CD4-positive, alpha-beta T cell (primary cell): ENCODE data around the gene CCR1. TPM values are rescaled to one million over a fixed set of nuclear protein-coding genes. Genes with fewer than 3 reads are reported as not detected.

Source experiments
- ATAC-seq: fragments of 200-7000 bp; cut with Tn5 transposase; one replicate; pipeline ENCODE4 v1.10.0; 2022; ENCODE audit warnings: mild to moderate bottlenecking; ENCODE audit not compliant: poor library complexity
- CTCF ChIA-PET: fragments of 350-600 bp; sonication (Branson Sonifier 250); formaldehyde crosslinking; loops from one replicate; lab custom pipeline; 2021; ENCODE audit warnings: antibody characterized with exemption, inconsistent platforms; lab: Charles Lee
- POLR2A ChIA-PET: fragments of 350-600 bp; sonication (Branson Sonifier 250); formaldehyde crosslinking; loops from one replicate; lab custom pipeline; 2021; ENCODE audit warnings: antibody characterized with exemption, inconsistent platforms; lab: Charles Lee
- DNase-seq, 14 experiments: peaks; one replicate each; pipeline ENCODE4 v3.0.0-alpha.2; 2013 to 2020; ENCODE audit warnings: mixed read lengths in 2 of 14
- H3K27ac ChIP-seq, 2 donors: one replicate each; pipeline versions ENCODE4 v1.5.1 to v1.7.0; 2013; ENCODE audit warnings: low read length in 2 of 2, low read depth in 1 of 2, mild to moderate bottlenecking in 1 of 2
- H3K27me3 ChIP-seq, 2 experiments: 1 replicate in 1 of 2; 2 replicates in 1 of 2; pipeline versions ENCODE4 v1.6.1 to v1.7.0; 2013; ENCODE audit warnings: low read length in 2 of 2, control low read depth in 1 of 2, mild to moderate bottlenecking in 1 of 2, moderate library complexity in 1 of 2; ENCODE audit not compliant: insufficient read depth in 2 of 2, control insufficient read depth in 1 of 2
- H3K36me3 ChIP-seq: one replicate; pipeline ENCODE4 v1.6.1; 2013; ENCODE audit warnings: low read length, control low read depth; ENCODE audit not compliant: insufficient read depth
- H3K4me1 ChIP-seq: one replicate; pipeline ENCODE4 v1.6.1; 2013; ENCODE audit warnings: low read length, control low read depth; ENCODE audit not compliant: insufficient read depth
- H3K4me3 ChIP-seq: one replicate; pipeline ENCODE4 v1.5.1; 2013; ENCODE audit warnings: mild to moderate bottlenecking, low read length, moderate library complexity
- H3K9me3 ChIP-seq, 2 experiments: 1 replicate in 1 of 2; 2 replicates in 1 of 2; pipeline versions ENCODE4 v1.6.1 to v1.7.0; 2013; ENCODE audit warnings: low read length in 2 of 2, mild to moderate bottlenecking in 2 of 2, control low read depth in 1 of 2, moderate library complexity in 1 of 2; ENCODE audit not compliant: control insufficient read depth in 1 of 2, insufficient read depth in 1 of 2
- H3K27ac Mint-ChIP-seq: one replicate; pipeline ENCODE4 v1.8.0; 2020; ENCODE audit warnings: mixed read lengths
- H3K27me3 Mint-ChIP-seq: one replicate; pipeline ENCODE4 v1.8.0; 2021; ENCODE audit warnings: mixed read lengths
- H3K36me3 Mint-ChIP-seq: one replicate; pipeline ENCODE4 v1.8.0; 2021; ENCODE audit warnings: low read depth, mixed read lengths
- H3K4me1 Mint-ChIP-seq: one replicate; pipeline ENCODE4 v1.8.0; 2021; ENCODE audit warnings: low read depth, mixed read lengths
- H3K4me3 Mint-ChIP-seq: one replicate; pipeline ENCODE4 v1.8.0; 2020; ENCODE audit warnings: mild to moderate bottlenecking, mixed read lengths
- H3K9me3 Mint-ChIP-seq: one replicate; pipeline ENCODE4 v1.8.0; 2020; ENCODE audit warnings: mixed read lengths
- intact Hi-C, 2 experiments: fragments of 100-400 bp; cut with DNase I in 1 of 2; cut with micrococcal nuclease in 1 of 2; formaldehyde crosslinking; loops; one replicate each; pipeline versions ENCODE4 v1.15.1 to v1.9.0; 2023 to 2025; cut with DNase I, micrococcal nuclease
- total RNA-seq, 174 experiments: library from RNA in 2 of 174; stranded (reverse) in 2 of 174; gene quantifications; one replicate each; pipeline ENCODE4 v1.2.3 and lab custom pipeline; 2021 to 2026
- TF ChIP-seq, protein P1 (sequence below): fragments of 200-600 bp; IDR thresholded peaks from one replicate; pipeline ENCODE4 v1.8.0; 2022; ENCODE audit warnings: antibody characterized with exemption, mild to moderate bottlenecking

CCR1 gene
- total RNA-seq, 2 experiments from 2014 or later: 0.34 to 0.38 TPM

DNA sequence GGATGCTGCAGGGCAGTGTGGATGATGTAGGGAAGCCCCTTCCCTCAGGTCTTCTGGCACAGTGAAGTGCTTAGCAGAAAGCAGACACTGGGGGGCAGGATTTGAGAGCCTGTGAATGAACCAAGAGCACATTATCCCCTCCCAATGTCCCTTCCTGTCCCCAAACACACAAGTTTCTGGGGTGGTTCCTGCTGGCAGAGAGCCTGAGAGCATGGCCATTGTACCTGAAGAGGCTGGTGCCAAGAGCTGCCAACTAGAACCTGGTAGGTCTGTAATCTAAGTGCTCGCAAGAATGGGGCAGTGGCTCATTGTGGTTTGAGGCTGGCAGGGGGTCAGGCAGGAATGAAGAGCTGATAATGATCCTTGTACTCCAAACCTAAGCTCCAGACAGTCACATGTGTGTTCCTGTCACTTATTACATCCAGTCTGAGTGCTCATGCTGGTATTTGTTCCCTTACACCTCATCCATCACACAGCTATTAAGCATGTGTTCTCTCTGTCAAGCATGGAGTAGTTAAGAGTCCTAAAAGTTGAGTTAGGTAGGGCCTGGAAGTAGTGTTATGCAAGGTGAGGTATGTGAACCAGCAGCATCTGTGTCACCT is 6.7 kb upstream of the CCR1 start:
- H3K27me3 Mint-ChIP-seq: no peaks in the 10 kb centered on the region
- TF ChIP-seq, protein P1, sequence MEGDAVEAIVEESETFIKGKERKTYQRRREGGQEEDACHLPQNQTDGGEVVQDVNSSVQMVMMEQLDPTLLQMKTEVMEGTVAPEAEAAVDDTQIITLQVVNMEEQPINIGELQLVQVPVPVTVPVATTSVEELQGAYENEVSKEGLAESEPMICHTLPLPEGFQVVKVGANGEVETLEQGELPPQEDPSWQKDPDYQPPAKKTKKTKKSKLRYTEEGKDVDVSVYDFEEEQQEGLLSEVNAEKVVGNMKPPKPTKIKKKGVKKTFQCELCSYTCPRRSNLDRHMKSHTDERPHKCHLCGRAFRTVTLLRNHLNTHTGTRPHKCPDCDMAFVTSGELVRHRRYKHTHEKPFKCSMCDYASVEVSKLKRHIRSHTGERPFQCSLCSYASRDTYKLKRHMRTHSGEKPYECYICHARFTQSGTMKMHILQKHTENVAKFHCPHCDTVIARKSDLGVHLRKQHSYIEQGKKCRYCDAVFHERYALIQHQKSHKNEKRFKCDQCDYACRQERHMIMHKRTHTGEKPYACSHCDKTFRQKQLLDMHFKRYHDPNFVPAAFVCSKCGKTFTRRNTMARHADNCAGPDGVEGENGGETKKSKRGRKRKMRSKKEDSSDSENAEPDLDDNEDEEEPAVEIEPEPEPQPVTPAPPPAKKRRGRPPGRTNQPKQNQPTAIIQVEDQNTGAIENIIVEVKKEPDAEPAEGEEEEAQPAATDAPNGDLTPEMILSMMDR: no peak
- no peak overlapping the region for H3K4me3 Mint-ChIP-seq
- no peak overlapping the region for H3K27ac ChIP-seq
- no peaks in the 10 kb centered on the region for H3K9me3 Mint-ChIP-seq
- POLR2A ChIA-PET: no interaction called here
- CTCF ChIA-PET: no interaction called here
- no peaks in the 10 kb centered on the region for H3K36me3 ChIP-seq
- no peaks in the 10 kb centered on the region for H3K27me3 ChIP-seq
- no peak for ATAC-seq
- H3K4me1 ChIP-seq: peaks cover 32% of the 10 kb centered on the region
- H3K4me1 Mint-ChIP-seq: no peaks in the 10 kb centered on the region
- H3K4me3 ChIP-seq: no peak overlapping the region
- intact Hi-C loops: loop anchor here in 1 of 2 experiments (10.0 kb wide), 1 partner anchor 120 kb away; no protein-coding TSS in a partner anchor
- H3K36me3 Mint-ChIP-seq: no peaks in the 10 kb centered on the region
- no peaks in the 10 kb centered on the region for H3K9me3 ChIP-seq
- H3K27ac Mint-ChIP-seq: no peak overlapping the region
- peak in 1 of 14 experiments; percentile 23 for DNase-seq

DNA sequence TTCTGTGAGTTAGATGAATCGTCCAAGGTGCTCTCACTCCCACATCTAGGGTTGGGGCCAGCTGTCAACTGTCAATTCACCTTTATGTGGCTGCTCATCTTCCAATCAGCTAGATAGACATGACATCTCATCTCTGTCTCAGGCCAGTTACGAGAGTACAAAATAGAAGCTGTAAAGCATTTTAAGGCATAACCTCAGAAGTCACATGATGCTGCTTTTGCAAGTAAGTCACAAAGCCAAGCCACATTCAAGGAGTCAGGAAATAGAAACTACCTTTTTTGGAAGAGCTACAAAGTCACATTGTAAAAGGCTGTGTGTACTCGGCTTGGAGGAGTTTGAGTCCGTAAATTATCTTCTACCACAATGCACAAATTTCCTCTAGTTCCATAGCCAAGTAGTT is 5.1 kb upstream of the CCR1 start:
- ATAC-seq: peak; percentile 79
- intact Hi-C loops: loop anchor here in 1 of 2 experiments (10.0 kb wide), 1 partner anchor 118 kb away; no protein-coding TSS in a partner anchor
- TF ChIP-seq, protein P1: no peak
- Mint-ChIP-seq H3K27ac (no peak overlapping the region), H3K4me3 (no peak overlapping the region), H3K27me3 (no peaks in the 10 kb centered on the region), H3K9me3 (no peaks in the 10 kb centered on the region), H3K4me1 (peaks cover 10% of the 10 kb centered on the region), H3K36me3 (no peaks in the 10 kb centered on the region)
- Histone ChIP-seq H3K9me3 (no peaks in the 10 kb centered on the region), H3K27ac (peak overlapping the region in 1 of 2 donors; percentile 10), H3K36me3 (no peaks in the 10 kb centered on the region), H3K4me1 (peaks cover 40% of the 10 kb centered on the region), H3K4me3 (peak overlapping the region; percentile 6), H3K27me3 (no peaks in the 10 kb centered on the region)
- ChIA-PET CTCF (interaction anchor here (1.6 kb wide), 1 partner anchor 156 kb away, joined by 3 read pairs; no protein-coding TSS in a partner anchor), POLR2A (interaction anchor here (0.5 to 1.2 kb wide), 3 partner anchors 326 to 1703 kb away, joined by 3 to 4 read pairs (median 3); no protein-coding TSS in a partner anchor)
- DNase-seq: peak in 4 of 14 experiments; percentile 10 to 77 (median 57)

DNA sequence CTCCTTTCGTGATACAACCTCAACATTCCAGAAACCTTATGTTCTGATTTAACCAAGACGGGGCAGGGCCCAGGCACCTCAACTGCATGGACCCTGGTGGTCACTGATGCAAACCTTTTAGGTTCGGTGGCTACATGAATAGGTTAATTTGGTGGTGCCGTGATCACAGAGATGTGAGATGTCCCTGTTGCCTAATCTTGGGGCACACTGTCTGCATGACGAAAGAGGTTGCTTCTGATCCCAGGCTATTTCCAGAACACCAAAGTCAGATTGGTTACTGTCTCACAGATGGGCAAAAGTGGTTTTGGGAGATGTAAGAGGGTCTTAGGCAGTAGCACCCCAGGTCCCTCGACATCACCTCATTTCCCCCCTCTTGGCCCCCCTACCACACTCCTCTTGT is 4.0 kb upstream of the CCR1 start:
- DNase-seq (no peak), ATAC-seq (no peak)
- Mint-ChIP-seq H3K4me1 (peaks cover 16% of the 10 kb centered on the region), H3K4me3 (no peak overlapping the region), H3K36me3 (no peaks in the 10 kb centered on the region), H3K27ac (no peak overlapping the region), H3K9me3 (no peaks in the 10 kb centered on the region), H3K27me3 (no peaks in the 10 kb centered on the region)
- Histone ChIP-seq H3K9me3 (no peaks in the 10 kb centered on the region), H3K4me3 (no peak overlapping the region), H3K27ac (no peak overlapping the region), H3K4me1 (peaks cover 50% of the 10 kb centered on the region), H3K36me3 (no peaks in the 10 kb centered on the region), H3K27me3 (no peaks in the 10 kb centered on the region)
- intact Hi-C loops: loop anchor here in 1 of 2 experiments (10.0 kb wide), 1 partner anchor 117 kb away; no protein-coding TSS in a partner anchor
- CTCF ChIA-PET: no interaction called here
- TF ChIP-seq, protein P1: no peak
- POLR2A ChIA-PET: no interaction called here
